OCI-LY1 (cell line): Measurements from ENCODE around the gene CC2D1A.

Experiments used
- CTCF ChIP-seq: fragments of 200-600 bp; sonication (generic), shearing (Covaris generic); IDR thresholded peaks from 2 replicates; pipeline ENCODE4 v1.5.1; 2017; ENCODE audit warnings: mild to moderate bottlenecking, antibody characterized with exemption, low read length, moderate library complexity, mixed read lengths
- EZH2 ChIP-seq: fragments of 200-600 bp; sonication (generic), shearing (Covaris generic); IDR thresholded peaks from 2 replicates; pipeline ENCODE4 v1.8.0; 2017; ENCODE audit warnings: borderline replicate concordance, mixed run types, mild to moderate bottlenecking, antibody characterized with exemption, low read length, moderate library complexity, mixed read lengths

GRCh38 chr19:13872695-13873389 lies 33.2 kb upstream of the CC2D1A start:
- peak; percentile 56 for TF ChIP-seq CTCF
- TF ChIP-seq EZH2 = no peak
